Measurements from ENCODE around the gene CFAP100.

CFAP100 gene

GRCh38 chr3:126357295-126358037 is 37.2 kb upstream of the CFAP100 start, which contains the start of gene KLF15:
Gene KLF15, minus strand, starts transcription at chr3:126357408. Its CDS starts 4,486 bp downstream, at chr3:126352922.
- DNase-seq: peak; percentile 77

- DNase-seq: peak; percentile 34
These were observed 36.5 kb upstream of the CFAP100 start for GRCh38 chr3:126358038-126358815.

- no peak for DNase-seq
These were observed 35.9 kb upstream of the CFAP100 start for GRCh38 chr3:126358816-126359181.

GRCh38 chr3:126360046-126360713 is 34.5 kb upstream of the CFAP100 start:
- DNase-seq: no peak

GRCh38 chr3:126360714-126361060 is 34.0 kb upstream of the CFAP100 start:
- DNase-seq: no peak

GRCh38 chr3:126361211-126361610 is 33.5 kb upstream of the CFAP100 start:
- DNase-seq: no peak

GRCh38 chr3:126364130-126364695 is 30.5 kb upstream of the CFAP100 start:
- no peak for DNase-seq

DNA sequence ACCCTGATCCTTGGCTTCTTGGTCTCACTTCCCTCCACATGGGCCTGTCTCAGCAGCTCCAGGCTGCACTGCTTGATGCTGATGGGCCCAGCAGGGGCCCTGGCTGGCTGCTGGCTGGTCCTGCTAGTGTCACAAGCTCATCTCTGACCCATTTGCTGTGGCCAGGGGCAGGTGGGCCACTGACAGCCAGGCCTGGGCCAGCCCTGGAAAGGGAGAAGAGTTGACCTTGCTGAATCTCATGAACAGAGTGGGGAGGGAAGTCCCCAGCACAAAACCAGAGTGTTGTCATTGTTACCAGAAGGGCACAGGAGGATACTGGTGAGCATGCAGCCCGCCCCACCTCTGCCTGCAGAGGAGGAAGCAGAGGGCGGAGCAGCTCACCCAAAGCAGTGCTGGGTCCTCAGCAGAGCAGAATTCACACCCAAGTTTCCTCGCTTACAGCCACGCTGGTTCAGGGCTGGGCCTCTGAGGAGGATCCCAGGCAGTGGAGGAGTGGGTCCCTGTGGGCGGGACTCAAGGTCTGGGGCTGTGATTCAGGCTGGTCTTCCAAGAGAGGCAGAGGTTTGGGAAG is 29.9 kb upstream of the CFAP100 start:
- no peak for DNase-seq

DNA sequence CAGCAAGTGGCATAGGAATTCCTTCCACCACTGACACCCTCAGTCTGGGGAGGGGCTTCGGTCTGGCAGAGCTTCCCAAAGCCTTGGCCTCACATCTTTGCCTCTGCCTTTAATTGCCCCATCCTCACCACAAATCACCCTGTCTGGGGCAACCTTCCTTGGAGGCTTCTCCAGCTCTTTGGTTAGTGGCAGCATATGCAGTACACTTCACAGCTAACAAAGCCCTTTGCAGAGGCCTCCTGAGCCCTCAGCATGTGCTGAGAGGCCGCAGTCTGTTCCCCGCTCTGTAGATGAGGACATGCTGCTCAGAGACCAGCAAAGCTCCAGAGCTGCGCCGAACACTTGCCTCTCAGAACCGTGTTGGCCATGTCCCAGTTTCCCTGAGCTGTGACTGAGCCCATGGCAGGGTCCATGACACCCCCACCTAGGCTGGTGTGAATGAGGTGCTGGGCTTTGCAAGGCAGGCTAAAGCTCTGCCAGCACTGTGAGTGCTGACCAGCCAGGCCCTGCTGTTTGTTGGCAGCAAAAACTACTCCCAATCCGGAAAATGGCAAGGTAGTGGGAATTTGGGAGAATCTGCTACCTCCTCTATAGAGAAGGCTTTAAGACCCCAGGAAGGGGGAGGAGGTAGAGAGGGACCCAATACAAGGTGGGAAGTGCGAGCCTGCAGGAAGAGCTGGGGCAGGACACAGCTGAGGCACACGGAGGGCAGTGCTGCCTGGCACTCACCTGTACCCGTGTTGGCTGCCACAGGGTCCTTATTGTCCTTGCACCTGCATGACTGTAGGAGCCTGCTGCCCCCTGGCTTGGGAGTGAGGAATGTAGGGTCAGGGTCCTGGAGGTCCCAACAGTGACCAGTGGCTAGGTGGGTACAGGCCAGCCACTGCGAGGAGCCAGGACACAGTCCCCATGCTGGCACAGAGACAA is 29.1 kb upstream of the CFAP100 start:
- DNase-seq: no peak

DNA sequence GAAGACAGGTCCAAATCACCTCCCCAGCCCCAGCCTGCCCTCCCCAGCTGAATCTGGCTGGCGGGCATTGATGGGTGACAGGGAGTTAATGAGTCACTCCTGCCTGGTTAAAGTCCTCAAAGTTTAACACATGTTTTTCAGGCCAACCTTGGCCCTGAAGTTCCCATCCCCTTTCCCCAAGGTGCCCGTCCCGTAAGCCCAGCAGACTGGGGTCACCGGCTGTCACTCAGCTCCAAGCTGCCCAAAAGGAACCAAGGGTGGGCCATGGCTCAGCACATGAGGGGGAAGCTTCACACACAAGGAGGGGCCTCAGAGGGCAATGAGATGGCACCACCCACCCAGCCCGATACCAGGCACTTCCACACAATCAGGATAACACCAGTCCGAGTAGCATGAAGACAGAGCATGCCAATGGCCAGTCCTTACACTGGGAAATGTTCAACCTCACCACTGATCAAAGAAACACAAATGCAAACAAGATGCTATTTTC is 27.3 kb upstream of the CFAP100 start:
- no peak for DNase-seq

- no peak for DNase-seq
These were observed 25.2 kb upstream of the CFAP100 start for GRCh38 chr3:126369490-126369889.

GRCh38 chr3:126370055-126370454 is 24.7 kb upstream of the CFAP100 start:
- DNase-seq: no peak

DNA sequence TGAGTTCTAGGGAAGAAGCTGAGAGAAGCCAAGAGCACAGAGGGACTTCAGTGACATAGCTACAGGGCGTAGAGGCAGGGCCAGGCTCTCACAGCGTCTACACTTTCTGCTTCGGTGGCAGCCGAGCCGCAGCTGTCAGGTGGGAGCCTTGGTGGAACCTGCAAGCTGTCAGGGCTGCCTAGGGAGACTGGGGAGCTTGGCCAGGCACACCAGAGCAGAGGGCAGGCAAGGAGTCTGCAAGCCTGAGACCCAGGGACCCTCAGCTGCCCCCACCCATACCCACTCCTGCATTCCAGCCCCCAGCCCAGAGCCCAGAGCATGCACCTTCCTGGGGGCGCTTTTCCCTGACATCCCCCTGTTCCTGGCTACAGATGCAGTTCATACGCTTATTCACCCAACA is 24.1 kb upstream of the CFAP100 start:
- no peak for DNase-seq

DNA sequence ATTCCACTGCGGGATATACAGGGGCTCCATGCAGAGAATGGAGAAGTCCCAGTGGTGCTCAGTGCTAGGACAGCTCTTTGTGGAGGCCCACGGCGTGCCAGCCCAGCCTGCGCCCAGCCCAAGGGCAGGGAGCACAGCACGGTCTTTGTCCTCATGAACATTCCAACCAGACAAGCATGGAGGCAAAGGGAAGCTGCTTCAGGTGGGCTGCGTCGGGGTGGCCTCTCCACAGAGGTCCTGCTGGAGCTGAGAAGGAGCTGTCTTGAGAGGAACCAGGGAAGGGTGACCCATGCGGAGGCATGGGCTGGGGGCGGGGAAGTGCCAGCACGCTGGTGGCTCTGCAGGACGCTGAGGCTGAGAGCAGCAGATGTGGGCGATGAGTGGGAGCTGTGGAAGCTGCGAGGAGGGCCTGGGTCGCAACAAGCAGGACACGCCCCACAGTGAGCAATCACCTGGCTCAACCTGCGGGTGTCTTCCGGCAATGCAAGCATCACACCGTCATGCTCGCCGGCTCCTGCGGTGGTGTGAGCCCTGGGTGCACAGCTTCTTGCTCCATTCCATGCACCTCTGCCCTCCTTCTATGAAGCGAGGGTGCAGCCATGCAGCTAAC is 23.5 kb upstream of the CFAP100 start:
- no peak for DNase-seq

GRCh38 chr3:126372413-126373145 is 22.1 kb upstream of the CFAP100 start:
- no peak for DNase-seq

DNA sequence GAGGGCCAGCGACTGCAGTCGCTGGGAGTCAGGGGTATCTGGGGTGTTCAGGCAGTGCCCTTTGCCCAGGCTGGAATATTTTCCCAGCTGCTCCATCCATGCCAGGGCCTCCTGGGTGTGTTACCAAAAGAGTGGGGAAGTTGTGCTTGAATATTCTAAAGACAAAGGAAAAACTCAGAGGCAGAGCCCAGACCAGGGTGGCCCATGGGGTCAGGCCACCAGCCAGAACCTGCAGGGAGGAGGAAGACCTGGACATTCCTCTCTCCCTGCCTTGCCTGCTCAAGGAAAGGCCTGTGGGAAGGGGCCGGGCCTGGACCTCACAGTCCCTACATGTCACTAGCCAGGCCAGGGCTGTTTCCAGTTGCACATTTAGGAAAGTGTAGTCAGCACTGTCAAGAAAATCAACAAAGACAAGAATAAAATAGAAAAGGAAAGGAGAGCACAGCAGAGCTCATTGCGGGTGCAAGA is 21.5 kb upstream of the CFAP100 start:
- no peak for DNase-seq

- DNase-seq: no peak
These were observed 20.8 kb upstream of the CFAP100 start for GRCh38 chr3:126373682-126374601.

DNA sequence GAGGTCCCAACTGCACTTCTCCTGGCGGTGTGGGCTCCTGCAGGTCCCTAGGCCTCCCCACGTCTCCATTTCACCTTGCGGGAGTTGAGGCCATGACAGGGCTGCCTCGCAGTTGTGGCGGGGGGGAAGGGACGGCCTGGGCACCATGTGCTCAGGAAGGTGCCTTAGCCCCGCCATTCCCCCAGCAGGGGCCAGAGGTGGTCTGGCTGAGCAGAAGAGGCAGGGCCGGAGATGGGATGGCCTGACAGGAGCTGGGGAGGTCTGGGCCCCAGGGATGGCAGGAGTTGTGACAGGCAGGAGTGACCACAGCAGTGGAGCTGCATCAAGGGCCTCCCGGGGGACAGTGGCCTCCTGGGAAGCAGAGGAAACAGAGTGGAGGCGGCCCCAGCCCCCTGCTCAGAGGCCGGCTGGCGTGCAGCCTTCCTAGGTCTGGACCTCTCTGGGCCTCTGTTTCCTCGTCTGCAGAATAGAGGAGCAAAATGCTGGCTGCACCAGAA is 18.8 kb upstream of the CFAP100 start:
- DNase-seq: no peak

DNA sequence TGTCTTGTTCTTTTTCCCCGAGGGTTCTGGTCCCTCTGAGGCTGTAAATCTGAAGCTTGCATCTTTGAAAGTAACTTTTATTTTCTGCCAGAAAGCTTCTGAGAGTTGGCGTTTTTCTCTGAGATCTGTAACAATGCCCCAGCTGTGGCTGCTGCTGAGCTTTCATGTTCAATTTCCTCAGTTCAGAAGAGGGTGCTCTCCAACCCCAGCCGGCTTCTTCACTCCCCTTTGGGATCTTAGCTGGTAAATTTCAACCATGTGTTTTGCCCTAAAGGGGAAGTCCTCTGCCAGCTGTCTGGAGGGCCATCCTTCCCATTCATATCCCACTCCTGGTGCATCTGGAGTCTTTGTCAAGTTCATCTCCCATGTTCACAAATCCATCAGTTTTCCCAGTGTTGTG is 18.3 kb upstream of the CFAP100 start:
- DNase-seq: no peak
